ENCODE measurements around the gene RNF152.

Gene RNF152

GRCh38 chr18:61833387-61833786, 59.4 kb downstream of the RNF152 start:
- TF ChIP-seq CTCF (IDR thresholded peaks at IDR 0.05; ENCODE audit: control extremely low read depth, extremely low read depth, low read depth, missing control alignments), result no peak
- DNase-seq (ENCODE audit: extremely low spot score), result no peak
- CTCF ChIA-PET, result interaction anchor here (1.5 to 1.6 kb wide), 2 partner anchors 9 to 14 kb away, joined by 4 to 5 read pairs; no protein-coding TSS in a partner anchor
- POLR2A ChIA-PET, result no interaction called here

GRCh38 chr18:61832858-61833257, 59.9 kb downstream of the RNF152 start:
- CTCF ChIA-PET, result interaction anchor here (1.5 to 1.6 kb wide), 2 partner anchors 10 to 14 kb away, joined by 4 to 5 read pairs; no protein-coding TSS in a partner anchor
- DNase-seq (ENCODE audit: extremely low spot score), result no peak
- no peak for TF ChIP-seq CTCF (IDR thresholded peaks at IDR 0.05; ENCODE audit: control extremely low read depth, extremely low read depth, low read depth, missing control alignments)
- POLR2A ChIA-PET, result no interaction called here

- TF ChIP-seq CTCF (IDR thresholded peaks at IDR 0.05; ENCODE audit: control extremely low read depth, extremely low read depth, low read depth, missing control alignments), result no peak
- ChIA-PET POLR2A (no interaction called here), CTCF (interaction anchor here (1.3 kb wide), 1 partner anchor 28 kb away, joined by 3 read pairs; no protein-coding TSS in a partner anchor)
- DNase-seq (ENCODE audit: extremely low spot score), result no peak
Observed at GRCh38 chr18:61831071-61831470, 61.7 kb downstream of the RNF152 start.

GRCh38 chr18:61829108-61829507, 63.7 kb downstream of the RNF152 start:
- DNase-seq (ENCODE audit: extremely low spot score), result no peak
- ChIA-PET POLR2A (no interaction called here), CTCF (no interaction called here)
- TF ChIP-seq CTCF (IDR thresholded peaks at IDR 0.05; ENCODE audit: control extremely low read depth, extremely low read depth, low read depth, missing control alignments), result no peak

- no peak for DNase-seq (ENCODE audit: extremely low spot score)
- ChIA-PET POLR2A (no interaction called here), CTCF (no interaction called here)
Observed at GRCh38 chr18:61827591-61827990, 65.2 kb downstream of the RNF152 start.

GRCh38 chr18:61825386-61825785, 67.4 kb downstream of the RNF152 start:
- DNase-seq (ENCODE audit: extremely low spot score), result no peak
- POLR2A ChIA-PET, result no interaction called here

More at GRCh38 chr18:61827591-61827990, 65.2 kb downstream of the RNF152 start:
- no peak for TF ChIP-seq CTCF (IDR thresholded peaks at IDR 0.05; ENCODE audit: control extremely low read depth, extremely low read depth, low read depth, missing control alignments)

More at GRCh38 chr18:61825386-61825785, 67.4 kb downstream of the RNF152 start:
- CTCF ChIA-PET, result no interaction called here
- no peak for TF ChIP-seq CTCF (IDR thresholded peaks at IDR 0.05; ENCODE audit: control extremely low read depth, extremely low read depth, low read depth, missing control alignments)

Measured in GM10248 (cell line).